H9 (cell line): Measurements from ENCODE around the gene CCSER1. TPM values are rescaled to one million over a fixed set of nuclear protein-coding genes. Genes with fewer than 3 reads are reported as not detected.

Experiments used
- DNase-seq: peaks from one replicate; pipeline ENCODE4 v3.0.0-alpha.2; 2017
- H2AFZ ChIP-seq: one replicate; pipeline ENCODE4 v1.6.1; 2013; ENCODE audit warnings: mild to moderate bottlenecking, low read length, control low read depth, moderate library complexity
- H2AK5ac ChIP-seq: 2 replicates; pipeline ENCODE4 v1.6.1; 2013; ENCODE audit warnings: low read length, control low read depth, mixed read lengths; ENCODE audit not compliant: insufficient read length
- H2BK120ac ChIP-seq: one replicate; pipeline ENCODE4 v1.6.1; 2013; ENCODE audit warnings: low read depth, mild to moderate bottlenecking, low read length, control low read depth, inconsistent platforms; ENCODE audit not compliant: poor library complexity, severe bottlenecking
- H2BK12ac ChIP-seq: 2 replicates; pipeline ENCODE4 v1.6.1; 2013; ENCODE audit warnings: low read length, control low read depth, mixed read lengths, low read depth; ENCODE audit not compliant: insufficient read length
- H2BK15ac ChIP-seq: 2 replicates; pipeline ENCODE4 v1.6.1; 2013; ENCODE audit warnings: low read depth, low read length, control low read depth
- H2BK20ac ChIP-seq: one replicate; pipeline ENCODE4 v1.6.1; 2013; ENCODE audit warnings: low read depth, mild to moderate bottlenecking, low read length, control low read depth, inconsistent platforms; ENCODE audit not compliant: poor library complexity, severe bottlenecking
- H2BK5ac ChIP-seq: 2 replicates; pipeline ENCODE4 v1.6.1; 2013; ENCODE audit warnings: low read length, control low read depth, mixed read lengths; ENCODE audit not compliant: insufficient read length
- H3K14ac ChIP-seq: 2 replicates; pipeline ENCODE4 v1.6.1; 2013; ENCODE audit warnings: low read length, control low read depth; ENCODE audit not compliant: insufficient read depth
- H3K18ac ChIP-seq: 2 replicates; pipeline ENCODE4 v1.6.1; 2013; ENCODE audit warnings: low read depth, mild to moderate bottlenecking, mixed read lengths, low read length, control low read depth; ENCODE audit not compliant: insufficient read length
- H3K23ac ChIP-seq: 2 replicates; pipeline ENCODE4 v1.6.1; 2013; ENCODE audit warnings: low read length, control low read depth, mixed read lengths, low read depth; ENCODE audit not compliant: insufficient read length
- H3K23me2 ChIP-seq: 2 replicates; pipeline ENCODE4 v1.6.1; 2013; ENCODE audit warnings: low read depth, mild to moderate bottlenecking, mixed read lengths, low read length, control low read depth; ENCODE audit not compliant: insufficient read length, poor library complexity, severe bottlenecking
- H3K27ac ChIP-seq: 2 replicates; pipeline ENCODE4 v1.5.1; 2013; ENCODE audit warnings: low read length, control low read depth, mixed read lengths, low read depth; ENCODE audit not compliant: insufficient read length
- H3K27me3 ChIP-seq: 2 replicates; pipeline ENCODE4 v1.6.1; 2013; ENCODE audit warnings: low read length, control low read depth, inconsistent platforms; ENCODE audit not compliant: insufficient read depth
- H3K4ac ChIP-seq: 2 replicates; pipeline ENCODE4 v1.6.1; 2013; ENCODE audit warnings: low read depth, mild to moderate bottlenecking, control low read depth, inconsistent platforms, low read length, moderate library complexity
- H3K4me1 ChIP-seq: 2 replicates; pipeline ENCODE4 v1.6.1; 2013; ENCODE audit warnings: low read length, control low read depth, inconsistent platforms; ENCODE audit not compliant: insufficient read depth
- H3K4me2 ChIP-seq: 2 replicates; pipeline ENCODE4 v1.6.1; 2013; ENCODE audit warnings: low read length, control low read depth, mixed read lengths; ENCODE audit not compliant: insufficient read length, insufficient read depth
- H3K56ac ChIP-seq: 2 replicates; pipeline ENCODE4 v1.6.1; 2013; ENCODE audit warnings: low read depth, mild to moderate bottlenecking, mixed read lengths, low read length, control low read depth; ENCODE audit not compliant: insufficient read length
- H3K79me1 ChIP-seq: 2 replicates; pipeline ENCODE4 v1.6.1; 2013; ENCODE audit warnings: low read depth, mild to moderate bottlenecking, moderate library complexity, low read length, control low read depth, inconsistent platforms; ENCODE audit not compliant: insufficient read depth, poor library complexity, severe bottlenecking
- H3K79me2 ChIP-seq: 2 replicates; pipeline ENCODE4 v1.6.1; 2013; ENCODE audit warnings: low read length, control low read depth, inconsistent platforms; ENCODE audit not compliant: insufficient read depth
- H3K9ac ChIP-seq: 2 replicates; pipeline ENCODE4 v1.6.1; 2013; ENCODE audit warnings: low read length, control low read depth, mixed read lengths; ENCODE audit not compliant: insufficient read length; ENCODE audit errors: extremely low read depth
- H3K9me3 ChIP-seq: one replicate; pipeline ENCODE4 v1.6.1; 2013; ENCODE audit warnings: low read depth, low read length, inconsistent platforms; ENCODE audit not compliant: control insufficient read depth
- H3T11ph ChIP-seq: one replicate; pipeline ENCODE4 v1.6.1; 2013; ENCODE audit warnings: mild to moderate bottlenecking, low read length, control low read depth, inconsistent platforms
- H4K20me1 ChIP-seq: one replicate; pipeline ENCODE4 v1.6.1; 2013; ENCODE audit not compliant: control insufficient read depth, insufficient read length, insufficient read depth
- H4K5ac ChIP-seq: 2 replicates; pipeline ENCODE4 v1.6.1; 2013; ENCODE audit warnings: low read depth, mild to moderate bottlenecking, mixed read lengths, low read length, control low read depth; ENCODE audit not compliant: insufficient read length
- H4K8ac ChIP-seq: replicated peaks from 2 replicates; pipeline ENCODE4 v1.6.1; 2013; ENCODE audit warnings: low read length, control low read depth, mixed read lengths, low read depth; ENCODE audit not compliant: insufficient read length
- H4K91ac ChIP-seq: 2 replicates; pipeline ENCODE4 v1.6.1; 2013; ENCODE audit warnings: low read depth, mild to moderate bottlenecking, moderate library complexity, mixed read lengths, low read length, control low read depth; ENCODE audit not compliant: insufficient read length
- H3K27ac Mint-ChIP-seq, 3 experiments: 2 replicates in 2 of 3; 3 replicates in 1 of 3; pipeline ENCODE4 v1.8.0; 2020 to 2021; ENCODE audit warnings: mixed read lengths in 3 of 3, mild to moderate bottlenecking in 1 of 3, moderate library complexity in 1 of 3
- H3K27me3 Mint-ChIP-seq: 2 replicates; pipeline ENCODE4 v1.8.0; 2021; ENCODE audit warnings: low read depth, mild to moderate bottlenecking, moderate library complexity, mixed read lengths
- H3K36me3 Mint-ChIP-seq, 3 experiments: 2 replicates in 2 of 3; 3 replicates in 1 of 3; pipeline ENCODE4 v1.8.0; 2020 to 2021; ENCODE audit warnings: low read depth in 3 of 3, mixed read lengths in 3 of 3; ENCODE audit not compliant: insufficient read depth in 1 of 3
- H3K4me1 Mint-ChIP-seq, 2 experiments: 2 replicates each; pipeline ENCODE4 v1.8.0; 2020; ENCODE audit warnings: mixed read lengths in 2 of 2
- H3K4me3 Mint-ChIP-seq, 2 experiments: 2 replicates in 1 of 2; 3 replicates in 1 of 2; pipeline ENCODE4 v1.8.0; 2020 to 2021; ENCODE audit warnings: mild to moderate bottlenecking in 2 of 2, mixed read lengths in 2 of 2, moderate library complexity in 1 of 2
- H3K9me3 Mint-ChIP-seq, 2 experiments: 2 replicates in 1 of 2; 3 replicates in 1 of 2; pipeline ENCODE4 v1.8.0; 2020; ENCODE audit warnings: mild to moderate bottlenecking in 2 of 2, mixed read lengths in 2 of 2, moderate library complexity in 1 of 2
- WGBS: extraction: QIAGEN DNeasy Blood & Tissue Kit; methylation state at CpG from one replicate; pipeline ENCODE4 v1.1.7; 2013; ENCODE audit warnings: missing lambda C conversion rate, low lambda C conversion rate, mixed read lengths; ENCODE audit not compliant: insufficient read length; ENCODE audit errors: extremely low coverage; 5-methylcytosine and 5-hydroxymethylcytosine counted together
- total RNA-seq: library from RNA; stranded (reverse); gene quantifications from 2 replicates; pipeline ENCODE4 v1.2.1, GENCODE V29; 2021
- TF ChIP-seq, protein P1 (sequence below): fragments of 200-600 bp; sonication (generic); conservative IDR thresholded peaks from 3 replicates; pipeline ENCODE4 v1.8.0; 2021; ENCODE audit warnings: antibody characterized with exemption, mild to moderate bottlenecking

The CCSER1 gene
- total RNA-seq, 1 experiment from 2014 or later, result 0.37 TPM

DNA sequence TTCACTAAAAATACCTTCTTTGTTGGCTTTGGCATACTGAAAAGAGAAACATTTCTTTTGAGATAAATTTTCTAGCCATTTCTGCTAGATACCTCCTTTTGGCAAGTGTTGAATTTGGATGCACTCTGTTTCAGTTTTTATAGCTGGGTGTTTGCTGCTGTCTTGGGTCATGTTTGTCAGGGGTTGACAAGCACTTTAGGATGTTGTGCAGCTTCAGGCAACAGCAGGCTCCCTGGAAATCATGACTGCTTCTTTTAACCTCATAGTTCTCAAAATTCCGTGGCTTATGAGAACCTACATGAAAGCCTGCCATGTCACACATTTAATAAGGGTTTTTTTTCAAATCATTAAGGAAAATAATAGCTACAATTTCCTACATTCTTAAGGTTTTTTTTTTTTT lies 36.7 kb downstream of the CCSER1 start:
- Histone ChIP-seq H3K79me1 (no peaks in the 10 kb centered on the region), H2AK5ac (no peak overlapping the region), H3T11ph (no peak overlapping the region), H4K5ac (no peak overlapping the region), H3K4me2 (no peak overlapping the region), H2BK5ac (no peak overlapping the region), H2BK20ac (no peak overlapping the region), H4K91ac (no peak overlapping the region), H3K27me3 (no peaks in the 10 kb centered on the region), H3K14ac (no peak overlapping the region), H2AFZ (no peak overlapping the region), H2BK120ac (no peak overlapping the region), H3K23me2 (no peaks in the 10 kb centered on the region), H3K18ac (no peak overlapping the region), H3K4ac (no peak overlapping the region), H4K20me1 (no peaks in the 10 kb centered on the region), H3K23ac (no peak overlapping the region), H3K9me3 (peaks cover 5% of the 10 kb centered on the region), H3K56ac (no peak overlapping the region), H3K79me2 (no peaks in the 10 kb centered on the region), H3K27ac (no peak overlapping the region), H2BK15ac (no peak overlapping the region), H2BK12ac (no peak overlapping the region), H3K9ac (no peak overlapping the region), H4K8ac (no peak overlapping the region), H3K4me1 (no peaks in the 10 kb centered on the region)
- Mint-ChIP-seq H3K27me3 (no peaks in the 10 kb centered on the region), H3K27ac (no peak overlapping the region), H3K4me1 (no peaks in the 10 kb centered on the region), H3K36me3 (peaks cover 0 to 3% (median under 1%) of the 10 kb centered on the region in 3 experiments; a peak in 1 of 7 replicates), H3K4me3 (no peak overlapping the region), H3K9me3 (peaks cover 6 to 8% of the 10 kb centered on the region in 2 experiments)
- no CpG with 5 or more reads among the region's 1 CpG for WGBS
- DNase-seq, result no peak
- TF ChIP-seq, protein P1, sequence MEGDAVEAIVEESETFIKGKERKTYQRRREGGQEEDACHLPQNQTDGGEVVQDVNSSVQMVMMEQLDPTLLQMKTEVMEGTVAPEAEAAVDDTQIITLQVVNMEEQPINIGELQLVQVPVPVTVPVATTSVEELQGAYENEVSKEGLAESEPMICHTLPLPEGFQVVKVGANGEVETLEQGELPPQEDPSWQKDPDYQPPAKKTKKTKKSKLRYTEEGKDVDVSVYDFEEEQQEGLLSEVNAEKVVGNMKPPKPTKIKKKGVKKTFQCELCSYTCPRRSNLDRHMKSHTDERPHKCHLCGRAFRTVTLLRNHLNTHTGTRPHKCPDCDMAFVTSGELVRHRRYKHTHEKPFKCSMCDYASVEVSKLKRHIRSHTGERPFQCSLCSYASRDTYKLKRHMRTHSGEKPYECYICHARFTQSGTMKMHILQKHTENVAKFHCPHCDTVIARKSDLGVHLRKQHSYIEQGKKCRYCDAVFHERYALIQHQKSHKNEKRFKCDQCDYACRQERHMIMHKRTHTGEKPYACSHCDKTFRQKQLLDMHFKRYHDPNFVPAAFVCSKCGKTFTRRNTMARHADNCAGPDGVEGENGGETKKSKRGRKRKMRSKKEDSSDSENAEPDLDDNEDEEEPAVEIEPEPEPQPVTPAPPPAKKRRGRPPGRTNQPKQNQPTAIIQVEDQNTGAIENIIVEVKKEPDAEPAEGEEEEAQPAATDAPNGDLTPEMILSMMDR, result no peak
